Ishikawa (cell line): Measurements from ENCODE around the gene TIMM8B.

Source experiments
- CEBPB ChIP-seq: IDR thresholded peaks from 2 replicates; pipeline ENCODE4 v1.6.1; 2012
- CREB1 ChIP-seq: IDR thresholded peaks from 2 replicates; pipeline ENCODE4 v1.6.1; 2012; ENCODE audit warnings: low read depth
- EGR1 ChIP-seq: IDR thresholded peaks from 2 replicates; pipeline ENCODE4 v1.6.1; 2012
- EP300 ChIP-seq: IDR thresholded peaks from 2 replicates; pipeline ENCODE4 v1.6.1; 2012; ENCODE audit warnings: borderline replicate concordance
- FOXM1 ChIP-seq: IDR thresholded peaks from 2 replicates; pipeline ENCODE4 v1.6.1; 2012; ENCODE audit warnings: low read depth, borderline replicate concordance
- NFIC ChIP-seq: IDR thresholded peaks from 2 replicates; pipeline ENCODE4 v1.6.1; 2012
- RAD21 ChIP-seq: IDR thresholded peaks from 2 replicates; pipeline ENCODE4 v1.6.1; 2012; ENCODE audit warnings: low read depth
- REST ChIP-seq: IDR thresholded peaks from 2 replicates; pipeline ENCODE4 v1.6.1; 2012; ENCODE audit warnings: low read depth, mild to moderate bottlenecking
- TAF1 ChIP-seq: IDR thresholded peaks from 2 replicates; pipeline ENCODE4 v1.6.1; 2012; ENCODE audit warnings: low read depth, mild to moderate bottlenecking
- TCF12 ChIP-seq: IDR thresholded peaks from 2 replicates; pipeline ENCODE4 v1.6.1; 2012; ENCODE audit warnings: low read depth
- TEAD4 ChIP-seq: IDR thresholded peaks from 2 replicates; pipeline ENCODE4 v1.6.1; 2012
- YY1 ChIP-seq: IDR thresholded peaks from 2 replicates; pipeline ENCODE4 v1.6.1; 2012; ENCODE audit warnings: low read depth
- ZBTB7A ChIP-seq: IDR thresholded peaks from 2 replicates; pipeline ENCODE4 v1.6.1; 2012; ENCODE audit warnings: low read depth
- TF ChIP-seq, protein P1 (sequence below): IDR thresholded peaks from 2 replicates; pipeline ENCODE4 v1.6.1; 2012
- TF ChIP-seq, protein P2 (sequence below): IDR thresholded peaks from 2 replicates; pipeline ENCODE4 v1.6.1; 2012

The TIMM8B gene

GRCh38 chr11:112097734-112098528 lies 11.4 kb upstream of the TIMM8B start:
- no peak for TF ChIP-seq EP300
- TF ChIP-seq EGR1, result no peak
- TF ChIP-seq TAF1, result no peak
- TF ChIP-seq TEAD4, result no peak
- no peak for TF ChIP-seq RAD21
- no peak for TF ChIP-seq REST
- no peak for TF ChIP-seq ZBTB7A
- TF ChIP-seq TCF12, result no peak
- no peak for TF ChIP-seq CREB1

DNA sequence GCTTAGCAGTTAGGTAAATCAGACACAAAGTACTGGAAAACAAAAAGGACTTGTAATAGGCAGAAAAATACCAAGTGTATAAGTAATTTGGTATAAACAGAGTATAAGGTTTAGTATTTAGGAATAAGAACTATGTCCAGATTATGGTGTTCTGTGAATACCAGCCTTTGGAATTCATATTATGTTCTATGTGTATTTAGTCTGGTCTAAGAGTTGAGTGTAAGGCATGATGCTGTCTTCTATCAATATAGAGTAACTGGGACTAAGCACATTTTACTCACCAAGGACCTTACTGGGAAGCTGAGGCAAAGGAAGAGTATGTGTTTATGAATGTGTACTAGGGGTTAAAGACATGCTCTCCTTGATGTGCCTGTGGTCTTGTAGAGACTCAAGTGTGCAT lies 9.6 kb upstream of the TIMM8B start:
- TF ChIP-seq EP300 (no peak), RAD21 (no peak), TCF12 (no peak), TAF1 (no peak), REST (no peak), CEBPB (no peak), TEAD4 (no peak)
- TF ChIP-seq, protein P1, sequence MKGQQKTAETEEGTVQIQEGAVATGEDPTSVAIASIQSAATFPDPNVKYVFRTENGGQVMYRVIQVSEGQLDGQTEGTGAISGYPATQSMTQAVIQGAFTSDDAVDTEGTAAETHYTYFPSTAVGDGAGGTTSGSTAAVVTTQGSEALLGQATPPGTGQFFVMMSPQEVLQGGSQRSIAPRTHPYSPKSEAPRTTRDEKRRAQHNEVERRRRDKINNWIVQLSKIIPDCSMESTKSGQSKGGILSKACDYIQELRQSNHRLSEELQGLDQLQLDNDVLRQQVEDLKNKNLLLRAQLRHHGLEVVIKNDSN, result no peak

GRCh38 chr11:112087212-112087611 lies 656 bp upstream of the TIMM8B start:
- no peak for TF ChIP-seq TCF12

- no peak for TF ChIP-seq TAF1
- TF ChIP-seq TEAD4, result no peak
- TF ChIP-seq, protein P1, result peak; percentile 77
- TF ChIP-seq, protein P2, sequence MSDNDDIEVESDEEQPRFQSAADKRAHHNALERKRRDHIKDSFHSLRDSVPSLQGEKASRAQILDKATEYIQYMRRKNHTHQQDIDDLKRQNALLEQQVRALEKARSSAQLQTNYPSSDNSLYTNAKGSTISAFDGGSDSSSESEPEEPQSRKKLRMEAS, result peak; percentile 71
Measured at GRCh38 chr11:112085822-112086421, 634 bp downstream of the TIMM8B start.

DNA sequence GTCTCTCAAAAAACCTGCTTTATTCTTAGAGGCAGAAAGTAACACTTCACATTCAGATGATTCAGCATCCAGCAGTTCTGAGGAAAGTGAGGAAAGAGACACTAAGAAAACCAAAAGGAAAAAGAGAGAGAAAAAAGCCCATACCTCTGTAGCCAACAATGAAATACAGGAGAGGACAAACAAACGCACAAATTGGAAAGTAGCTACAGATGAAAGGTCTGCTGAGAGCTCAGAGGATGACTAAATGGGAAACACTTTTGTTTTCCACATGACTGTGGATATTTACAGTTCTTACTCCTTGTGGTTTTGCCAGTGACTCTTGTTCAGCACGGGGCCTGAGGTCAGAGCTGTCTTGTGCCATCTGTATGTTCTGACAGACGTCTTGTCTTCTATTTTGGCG lies 3.8 kb downstream of the TIMM8B start:
- TF ChIP-seq TCF12 (no peak), FOXM1 (no peak), TEAD4 (no peak), CEBPB (no peak)

DNA sequence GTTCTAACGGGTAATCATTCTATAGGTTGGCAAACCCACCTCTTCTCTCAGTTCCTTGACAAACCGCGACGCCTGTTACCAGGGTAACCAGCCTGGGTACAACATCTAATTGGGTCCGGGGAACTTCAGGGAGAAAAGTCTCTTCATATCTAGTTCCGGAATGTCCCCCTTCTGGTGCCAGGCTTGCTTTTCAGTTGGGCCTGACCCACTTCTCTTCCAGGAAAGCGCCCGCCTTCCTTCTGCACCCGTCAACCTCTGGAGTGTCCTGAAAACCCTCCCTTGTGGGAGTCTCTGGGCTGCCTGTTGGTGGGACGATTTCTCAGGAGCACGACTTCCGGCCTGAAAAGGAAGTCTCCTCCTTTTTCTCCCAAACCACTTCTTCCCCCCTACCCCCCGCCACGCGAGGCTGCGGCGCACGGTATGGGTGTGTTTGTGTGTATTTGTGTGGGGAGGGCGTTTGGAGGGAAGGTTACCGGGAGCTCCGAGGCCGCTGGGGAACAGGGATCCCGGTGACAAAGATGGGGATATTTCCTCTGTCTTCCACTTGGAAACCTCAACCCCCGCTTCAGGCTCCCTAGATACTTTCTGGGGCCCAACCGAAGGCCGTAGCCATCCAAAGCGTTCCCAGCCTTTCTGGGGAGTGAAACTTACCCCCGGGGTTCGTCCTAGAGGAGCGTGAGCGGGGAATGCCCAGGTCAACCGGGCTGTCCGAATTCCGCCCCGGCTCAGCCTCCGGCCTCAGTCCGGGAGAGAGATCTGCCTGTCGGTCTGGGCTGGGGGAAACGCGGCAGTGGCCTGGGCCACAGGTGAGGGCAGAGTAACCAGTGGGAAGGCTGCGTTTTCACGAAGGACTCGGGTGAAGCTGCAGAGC lies 12.4 kb downstream of the TIMM8B start, which contains the start of the genes NKAPD1 and PIH1D2:
Gene NKAPD1, plus strand, starts transcription at position 359 of the 871 bp plus-strand sequence. CDS start 1,276 bp downstream, outside the sequence.
Gene PIH1D2, minus strand, starts transcription at position 77 of the 871 bp plus-strand sequence. CDS start 843 bp downstream, outside the sequence.
- peak; percentile 61 for TF ChIP-seq TAF1
- no peak for TF ChIP-seq REST
- TF ChIP-seq YY1, result 0 out of 2 replicates have a peak, but pooled peaks have one; percentile 33
- TF ChIP-seq, protein P1, result peak; percentile 41
- TF ChIP-seq FOXM1, result no peak; the same call in 1 of the 2 replicates
- no peak for TF ChIP-seq EGR1
- TF ChIP-seq CEBPB, result no peak
- no peak for TF ChIP-seq RAD21
- TF ChIP-seq CREB1, result peak; percentile 45; the same call in 1 of the 2 replicates
- peak; percentile 27; the same call in 1 of the 2 replicates for TF ChIP-seq NFIC
- TF ChIP-seq ZBTB7A, result peak; percentile 35; the same call in 1 of the 2 replicates
- TF ChIP-seq EP300, result no peak
- no peak for TF ChIP-seq TEAD4
- TF ChIP-seq, protein P2, result peak; percentile 90
- peak; percentile 51; the same call in 1 of the 2 replicates for TF ChIP-seq TCF12
